H9 (cell line): ENCODE measurements around the gene THSD7B. TPM values are rescaled to one million over a fixed set of nuclear protein-coding genes. Genes with fewer than 3 reads are reported as not detected.

Experiments used
- DNase-seq: peaks from one replicate; pipeline ENCODE4 v3.0.0-alpha.2; 2017
- H2AFZ ChIP-seq: one replicate; pipeline ENCODE4 v1.6.1; 2013; ENCODE audit warnings: mild to moderate bottlenecking, low read length, control low read depth, moderate library complexity
- H2AK5ac ChIP-seq: 2 replicates; pipeline ENCODE4 v1.6.1; 2013; ENCODE audit warnings: low read length, control low read depth, mixed read lengths; ENCODE audit not compliant: insufficient read length
- H2BK120ac ChIP-seq: one replicate; pipeline ENCODE4 v1.6.1; 2013; ENCODE audit warnings: low read depth, mild to moderate bottlenecking, low read length, control low read depth, inconsistent platforms; ENCODE audit not compliant: poor library complexity, severe bottlenecking
- H2BK12ac ChIP-seq: 2 replicates; pipeline ENCODE4 v1.6.1; 2013; ENCODE audit warnings: low read length, control low read depth, mixed read lengths, low read depth; ENCODE audit not compliant: insufficient read length
- H2BK15ac ChIP-seq: 2 replicates; pipeline ENCODE4 v1.6.1; 2013; ENCODE audit warnings: low read depth, low read length, control low read depth
- H2BK20ac ChIP-seq: one replicate; pipeline ENCODE4 v1.6.1; 2013; ENCODE audit warnings: low read depth, mild to moderate bottlenecking, low read length, control low read depth, inconsistent platforms; ENCODE audit not compliant: poor library complexity, severe bottlenecking
- H2BK5ac ChIP-seq: 2 replicates; pipeline ENCODE4 v1.6.1; 2013; ENCODE audit warnings: low read length, control low read depth, mixed read lengths; ENCODE audit not compliant: insufficient read length
- H3K14ac ChIP-seq: 2 replicates; pipeline ENCODE4 v1.6.1; 2013; ENCODE audit warnings: low read length, control low read depth; ENCODE audit not compliant: insufficient read depth
- H3K18ac ChIP-seq: 2 replicates; pipeline ENCODE4 v1.6.1; 2013; ENCODE audit warnings: low read depth, mild to moderate bottlenecking, mixed read lengths, low read length, control low read depth; ENCODE audit not compliant: insufficient read length
- H3K23ac ChIP-seq: 2 replicates; pipeline ENCODE4 v1.6.1; 2013; ENCODE audit warnings: low read length, control low read depth, mixed read lengths, low read depth; ENCODE audit not compliant: insufficient read length
- H3K23me2 ChIP-seq: 2 replicates; pipeline ENCODE4 v1.6.1; 2013; ENCODE audit warnings: low read depth, mild to moderate bottlenecking, mixed read lengths, low read length, control low read depth; ENCODE audit not compliant: insufficient read length, poor library complexity, severe bottlenecking
- H3K27ac ChIP-seq: 2 replicates; pipeline ENCODE4 v1.5.1; 2013; ENCODE audit warnings: low read length, control low read depth, mixed read lengths, low read depth; ENCODE audit not compliant: insufficient read length
- H3K27me3 ChIP-seq: 2 replicates; pipeline ENCODE4 v1.6.1; 2013; ENCODE audit warnings: low read length, control low read depth, inconsistent platforms; ENCODE audit not compliant: insufficient read depth
- H3K4ac ChIP-seq: 2 replicates; pipeline ENCODE4 v1.6.1; 2013; ENCODE audit warnings: low read depth, mild to moderate bottlenecking, control low read depth, inconsistent platforms, low read length, moderate library complexity
- H3K4me1 ChIP-seq: 2 replicates; pipeline ENCODE4 v1.6.1; 2013; ENCODE audit warnings: low read length, control low read depth, inconsistent platforms; ENCODE audit not compliant: insufficient read depth
- H3K4me2 ChIP-seq: 2 replicates; pipeline ENCODE4 v1.6.1; 2013; ENCODE audit warnings: low read length, control low read depth, mixed read lengths; ENCODE audit not compliant: insufficient read length, insufficient read depth
- H3K56ac ChIP-seq: 2 replicates; pipeline ENCODE4 v1.6.1; 2013; ENCODE audit warnings: low read depth, mild to moderate bottlenecking, mixed read lengths, low read length, control low read depth; ENCODE audit not compliant: insufficient read length
- H3K79me1 ChIP-seq: 2 replicates; pipeline ENCODE4 v1.6.1; 2013; ENCODE audit warnings: low read depth, mild to moderate bottlenecking, moderate library complexity, low read length, control low read depth, inconsistent platforms; ENCODE audit not compliant: insufficient read depth, poor library complexity, severe bottlenecking
- H3K79me2 ChIP-seq: 2 replicates; pipeline ENCODE4 v1.6.1; 2013; ENCODE audit warnings: low read length, control low read depth, inconsistent platforms; ENCODE audit not compliant: insufficient read depth
- H3K9ac ChIP-seq: 2 replicates; pipeline ENCODE4 v1.6.1; 2013; ENCODE audit warnings: low read length, control low read depth, mixed read lengths; ENCODE audit not compliant: insufficient read length; ENCODE audit errors: extremely low read depth
- H3K9me3 ChIP-seq: one replicate; pipeline ENCODE4 v1.6.1; 2013; ENCODE audit warnings: low read depth, low read length, inconsistent platforms; ENCODE audit not compliant: control insufficient read depth
- H3T11ph ChIP-seq: one replicate; pipeline ENCODE4 v1.6.1; 2013; ENCODE audit warnings: mild to moderate bottlenecking, low read length, control low read depth, inconsistent platforms
- H4K20me1 ChIP-seq: one replicate; pipeline ENCODE4 v1.6.1; 2013; ENCODE audit not compliant: control insufficient read depth, insufficient read length, insufficient read depth
- H4K5ac ChIP-seq: 2 replicates; pipeline ENCODE4 v1.6.1; 2013; ENCODE audit warnings: low read depth, mild to moderate bottlenecking, mixed read lengths, low read length, control low read depth; ENCODE audit not compliant: insufficient read length
- H4K8ac ChIP-seq: replicated peaks from 2 replicates; pipeline ENCODE4 v1.6.1; 2013; ENCODE audit warnings: low read length, control low read depth, mixed read lengths, low read depth; ENCODE audit not compliant: insufficient read length
- H4K91ac ChIP-seq: 2 replicates; pipeline ENCODE4 v1.6.1; 2013; ENCODE audit warnings: low read depth, mild to moderate bottlenecking, moderate library complexity, mixed read lengths, low read length, control low read depth; ENCODE audit not compliant: insufficient read length
- H3K27ac Mint-ChIP-seq, 3 experiments: 2 replicates in 2 of 3; 3 replicates in 1 of 3; pipeline ENCODE4 v1.8.0; 2020 to 2021; ENCODE audit warnings: mixed read lengths in 3 of 3, mild to moderate bottlenecking in 1 of 3, moderate library complexity in 1 of 3
- H3K27me3 Mint-ChIP-seq: 2 replicates; pipeline ENCODE4 v1.8.0; 2021; ENCODE audit warnings: low read depth, mild to moderate bottlenecking, moderate library complexity, mixed read lengths
- H3K36me3 Mint-ChIP-seq, 3 experiments: 2 replicates in 2 of 3; 3 replicates in 1 of 3; pipeline ENCODE4 v1.8.0; 2020 to 2021; ENCODE audit warnings: low read depth in 3 of 3, mixed read lengths in 3 of 3; ENCODE audit not compliant: insufficient read depth in 1 of 3
- H3K4me1 Mint-ChIP-seq, 2 experiments: 2 replicates each; pipeline ENCODE4 v1.8.0; 2020; ENCODE audit warnings: mixed read lengths in 2 of 2
- H3K4me3 Mint-ChIP-seq, 2 experiments: 2 replicates in 1 of 2; 3 replicates in 1 of 2; pipeline ENCODE4 v1.8.0; 2020 to 2021; ENCODE audit warnings: mild to moderate bottlenecking in 2 of 2, mixed read lengths in 2 of 2, moderate library complexity in 1 of 2
- H3K9me3 Mint-ChIP-seq, 2 experiments: 2 replicates in 1 of 2; 3 replicates in 1 of 2; pipeline ENCODE4 v1.8.0; 2020; ENCODE audit warnings: mild to moderate bottlenecking in 2 of 2, mixed read lengths in 2 of 2, moderate library complexity in 1 of 2
- WGBS: extraction: QIAGEN DNeasy Blood & Tissue Kit; methylation state at CpG from one replicate; pipeline ENCODE4 v1.1.7; 2013; ENCODE audit warnings: missing lambda C conversion rate, low lambda C conversion rate, mixed read lengths; ENCODE audit not compliant: insufficient read length; ENCODE audit errors: extremely low coverage; 5-methylcytosine and 5-hydroxymethylcytosine counted together
- total RNA-seq: library from RNA; stranded (reverse); gene quantifications from 2 replicates; pipeline ENCODE4 v1.2.1, GENCODE V29; 2021
- TF ChIP-seq, protein P1 (sequence below): fragments of 200-600 bp; sonication (generic); conservative IDR thresholded peaks from 3 replicates; pipeline ENCODE4 v1.8.0; 2021; ENCODE audit warnings: antibody characterized with exemption, mild to moderate bottlenecking

The THSD7B gene
- total RNA-seq, 1 experiment from 2014 or later, result 0.85 TPM

GRCh38 chr2:137706786-137707613 is 941.7 kb downstream of the THSD7B start:
- Mint-ChIP-seq H3K4me3 (no peak overlapping the region), H3K9me3 (peaks cover 12 to 13% of the 10 kb centered on the region in 2 experiments), H3K36me3 (peaks cover 0 to 18% (median 0%) of the 10 kb centered on the region in 3 experiments; a peak in 3 of 7 replicates), H3K27ac (no peak overlapping the region; a peak in 1 of 7 replicates), H3K27me3 (no peaks in the 10 kb centered on the region), H3K4me1 (0 out of 4 replicates have a peak, but pooled peaks cover 0 to 2% of the 10 kb centered on the region in 2 experiments)
- Histone ChIP-seq H3K14ac (no peak overlapping the region), H4K20me1 (no peaks in the 10 kb centered on the region), H4K91ac (no peak overlapping the region), H2BK20ac (no peak overlapping the region), H3K9ac (no peak overlapping the region), H3K4ac (no peak overlapping the region), H3T11ph (no peak overlapping the region), H2BK120ac (no peak overlapping the region), H4K8ac (no peak overlapping the region), H4K5ac (no peak overlapping the region), H3K23ac (no peak overlapping the region), H3K27ac (no peak overlapping the region), H3K27me3 (no peaks in the 10 kb centered on the region), H3K4me2 (no peak overlapping the region), H3K79me2 (no peaks in the 10 kb centered on the region), H3K56ac (no peak overlapping the region), H2BK15ac (no peak overlapping the region), H3K18ac (no peak overlapping the region), H3K23me2 (no peaks in the 10 kb centered on the region), H3K79me1 (no peaks in the 10 kb centered on the region), H3K9me3 (no peaks in the 10 kb centered on the region), H2AK5ac (no peak overlapping the region), H2BK12ac (no peak overlapping the region), H3K4me1 (no peaks in the 10 kb centered on the region), H2AFZ (no peak overlapping the region), H2BK5ac (no peak overlapping the region)
- TF ChIP-seq, protein P1, sequence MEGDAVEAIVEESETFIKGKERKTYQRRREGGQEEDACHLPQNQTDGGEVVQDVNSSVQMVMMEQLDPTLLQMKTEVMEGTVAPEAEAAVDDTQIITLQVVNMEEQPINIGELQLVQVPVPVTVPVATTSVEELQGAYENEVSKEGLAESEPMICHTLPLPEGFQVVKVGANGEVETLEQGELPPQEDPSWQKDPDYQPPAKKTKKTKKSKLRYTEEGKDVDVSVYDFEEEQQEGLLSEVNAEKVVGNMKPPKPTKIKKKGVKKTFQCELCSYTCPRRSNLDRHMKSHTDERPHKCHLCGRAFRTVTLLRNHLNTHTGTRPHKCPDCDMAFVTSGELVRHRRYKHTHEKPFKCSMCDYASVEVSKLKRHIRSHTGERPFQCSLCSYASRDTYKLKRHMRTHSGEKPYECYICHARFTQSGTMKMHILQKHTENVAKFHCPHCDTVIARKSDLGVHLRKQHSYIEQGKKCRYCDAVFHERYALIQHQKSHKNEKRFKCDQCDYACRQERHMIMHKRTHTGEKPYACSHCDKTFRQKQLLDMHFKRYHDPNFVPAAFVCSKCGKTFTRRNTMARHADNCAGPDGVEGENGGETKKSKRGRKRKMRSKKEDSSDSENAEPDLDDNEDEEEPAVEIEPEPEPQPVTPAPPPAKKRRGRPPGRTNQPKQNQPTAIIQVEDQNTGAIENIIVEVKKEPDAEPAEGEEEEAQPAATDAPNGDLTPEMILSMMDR, result no peak
- WGBS, result no CpG with 5 or more reads among the region's 15 CpGs
- no peak for DNase-seq
